ENCODE measurements around the gene HDAC5.
A peak's percentile ranks its signal among the peaks of the same experiment; 100 is the strongest.
"Not testable (repeated sequence)": the region's sequence is repeated elsewhere in the genome, so short reads cannot be mapped to it uniquely, and the experiment has no call there.

The HDAC5 gene

DNA sequence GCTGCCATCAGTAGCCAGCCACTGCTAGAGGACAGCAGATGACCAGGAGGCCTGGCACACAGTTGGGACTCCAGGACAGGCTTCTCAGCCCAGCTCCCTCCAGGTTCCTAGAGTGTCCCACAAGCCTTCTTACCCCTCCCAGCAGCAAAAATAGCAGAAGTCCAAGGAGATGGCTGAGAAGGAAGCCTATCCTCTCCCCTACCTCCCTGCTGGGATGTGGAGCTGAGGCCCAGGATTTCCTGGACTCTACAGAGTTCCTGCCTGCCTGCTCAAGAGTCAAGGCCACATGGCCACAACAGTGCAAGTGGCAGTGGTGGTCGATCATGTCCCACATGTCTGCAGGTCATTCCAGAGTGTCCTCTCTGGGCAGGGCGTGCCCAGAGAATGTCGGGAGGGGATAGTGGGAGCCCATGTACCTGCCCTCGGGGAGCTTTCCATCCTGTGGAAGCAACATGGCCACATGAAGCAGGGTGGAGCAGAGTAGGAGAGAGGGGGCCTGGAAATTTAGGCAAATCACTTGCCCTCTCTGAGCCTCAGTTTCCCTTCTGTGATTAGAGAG lies 10.6 kb upstream of the HDAC5 start:
- DNase-seq (ENCODE audit: low read depth): no peak

GRCh38 chr17:44132275-44132821 lies 8.9 kb upstream of the HDAC5 start:
- no peak for DNase-seq (ENCODE audit: low read depth)

DNA sequence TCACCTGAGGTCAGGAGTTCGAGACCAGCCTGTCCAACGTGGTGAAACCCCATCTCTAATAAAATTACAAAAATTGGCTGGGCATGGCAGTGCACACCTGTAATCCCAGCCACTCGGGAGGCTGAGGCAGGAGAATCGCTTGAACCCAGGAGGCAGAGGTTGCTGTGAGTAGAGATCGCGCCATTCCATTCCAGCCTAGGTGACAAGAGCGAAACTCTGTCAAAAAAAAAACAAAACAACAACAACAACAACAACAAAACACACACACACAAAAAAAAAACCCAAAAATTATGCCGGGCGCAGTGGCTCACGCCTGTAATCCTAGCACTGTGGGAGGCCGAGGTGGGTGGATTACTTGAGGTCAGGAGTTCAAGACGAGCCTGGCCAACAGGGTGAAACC lies 7.9 kb upstream of the HDAC5 start:
- not testable (repeated sequence) for DNase-seq (ENCODE audit: low read depth)

GRCh38 chr17:44130693-44131349 lies 7.4 kb upstream of the HDAC5 start:
- no peak for DNase-seq (ENCODE audit: low read depth)

- no peak for DNase-seq (ENCODE audit: low read depth)
These were observed 4.9 kb upstream of the HDAC5 start for GRCh38 chr17:44128383-44128782.

GRCh38 chr17:44124118-44124438 lies 637 bp upstream of the HDAC5 start:
- DNase-seq (ENCODE audit: low read depth): no peak

GRCh38 chr17:44122816-44123355 lies 555 bp downstream of the HDAC5 start:
- DNase-seq (ENCODE audit: low read depth): peak; percentile 18

DNA sequence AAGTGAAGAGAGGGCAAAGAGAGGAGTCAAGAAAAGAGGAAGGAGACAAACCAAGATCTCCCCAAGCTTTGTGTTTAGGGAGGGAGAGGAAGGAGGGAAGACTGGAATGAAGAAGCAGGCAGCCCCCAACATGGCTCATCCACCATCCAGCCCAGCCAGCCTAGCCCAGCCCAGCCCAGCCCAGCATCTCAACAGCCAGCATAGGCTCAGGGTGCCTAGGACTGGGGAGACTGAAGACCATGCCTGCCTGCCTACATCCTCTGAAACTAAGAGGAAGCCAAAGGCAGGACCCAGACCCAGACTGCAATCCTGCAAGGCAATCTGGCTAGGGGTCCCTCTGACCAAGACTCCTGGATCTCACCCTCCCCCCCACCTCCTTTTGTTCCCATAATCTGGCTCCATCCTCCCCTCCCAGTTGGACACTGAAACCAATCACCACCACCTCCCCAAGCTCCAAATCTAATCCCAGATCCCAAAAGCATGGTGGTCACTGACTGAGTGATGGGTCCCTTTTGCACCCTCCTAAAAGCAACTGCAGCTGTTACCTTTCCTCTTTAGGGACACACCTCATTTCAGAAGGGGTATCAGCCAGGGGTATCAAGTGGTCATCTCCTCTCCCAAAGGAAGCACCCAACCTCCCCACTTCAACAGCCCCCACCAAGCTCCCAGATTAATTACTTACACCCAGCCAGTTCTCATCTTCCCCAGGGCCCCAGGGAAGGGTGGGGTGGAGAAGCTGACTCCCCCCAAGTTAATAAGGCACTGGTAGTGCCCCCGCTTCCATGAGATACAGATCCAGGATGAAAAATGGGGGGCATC lies 1.2 kb downstream of the HDAC5 start:
- DNase-seq (ENCODE audit: low read depth): no peak

DNA sequence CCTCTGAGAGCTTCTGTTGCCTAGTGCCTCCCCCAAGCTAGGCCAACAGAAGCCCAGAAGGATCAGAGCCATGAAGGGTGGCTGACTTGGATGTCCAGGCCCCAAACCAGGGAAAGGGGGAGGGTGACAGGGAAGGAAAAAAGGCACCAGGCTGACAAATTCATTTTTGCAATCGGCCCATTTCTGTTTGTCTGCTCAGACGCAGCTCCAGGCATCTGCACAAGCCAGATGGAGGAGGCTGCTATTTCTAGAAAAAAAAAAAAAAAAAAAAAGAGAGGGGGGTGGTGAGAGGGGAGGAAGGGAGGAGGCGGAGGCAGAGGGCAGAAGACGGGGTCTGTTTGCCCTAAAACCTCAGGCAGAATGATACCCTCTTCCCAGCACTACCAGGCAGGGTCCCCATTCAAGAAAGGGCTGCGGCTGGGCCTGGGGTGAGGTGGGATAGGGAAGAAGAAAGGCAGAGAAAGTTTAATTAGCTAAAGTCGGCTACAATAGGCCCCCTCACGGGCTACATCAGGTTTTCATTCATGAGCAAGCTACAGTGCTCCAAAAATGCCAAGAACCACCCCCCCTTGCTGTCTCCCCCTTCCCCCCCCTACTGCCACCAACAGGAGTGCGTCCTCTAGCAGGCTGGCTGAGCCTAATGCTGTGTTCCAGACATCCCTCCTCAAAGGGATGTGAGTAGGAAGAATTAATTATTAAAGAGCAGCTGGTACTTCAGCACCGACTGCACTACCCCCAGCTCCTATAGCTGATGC lies 2.4 kb downstream of the HDAC5 start:
- no peak for DNase-seq (ENCODE audit: low read depth)

GRCh38 chr17:44120281-44120680 lies 3.2 kb downstream of the HDAC5 start:
- not testable (repeated sequence) for DNase-seq (ENCODE audit: low read depth)

- DNase-seq (ENCODE audit: low read depth): no peak
These were observed 3.6 kb downstream of the HDAC5 start for GRCh38 chr17:44119798-44120197.

GRCh38 chr17:44119062-44119461 lies 4.4 kb downstream of the HDAC5 start:
- no peak for DNase-seq (ENCODE audit: low read depth)

DNA sequence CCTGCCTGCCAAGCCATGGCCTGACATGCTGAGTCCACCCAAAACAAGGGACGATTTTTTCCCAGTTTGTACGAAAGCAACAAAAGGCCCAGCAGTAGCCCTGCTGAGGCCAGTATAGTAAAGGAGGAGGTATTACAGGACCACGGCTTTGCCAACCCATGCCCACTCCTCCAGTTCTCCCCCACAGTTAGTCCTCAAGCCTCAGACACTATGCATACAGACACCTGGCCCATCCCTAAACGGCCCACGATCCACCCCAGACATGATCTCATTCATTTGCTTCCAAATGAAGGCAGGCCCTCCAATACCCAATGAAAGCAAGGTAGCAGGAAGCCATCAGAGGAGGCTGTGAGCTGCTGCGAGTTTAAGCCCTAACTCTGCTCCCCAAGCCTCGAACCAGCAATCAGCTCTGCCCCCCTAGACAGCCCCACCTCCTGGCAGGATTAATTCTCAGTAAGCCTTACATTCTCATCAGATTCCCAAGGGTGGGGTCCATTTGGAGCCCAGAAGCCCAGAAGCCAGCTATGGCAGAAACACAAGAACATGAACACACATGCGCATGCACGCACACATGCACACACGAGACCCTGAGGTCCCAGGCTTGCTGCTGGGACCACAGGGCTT lies 4.9 kb downstream of the HDAC5 start:
- no peak for DNase-seq (ENCODE audit: low read depth)

- no peak for DNase-seq (ENCODE audit: low read depth)
These were observed 6.1 kb downstream of the HDAC5 start for GRCh38 chr17:44117351-44117750.

DNA sequence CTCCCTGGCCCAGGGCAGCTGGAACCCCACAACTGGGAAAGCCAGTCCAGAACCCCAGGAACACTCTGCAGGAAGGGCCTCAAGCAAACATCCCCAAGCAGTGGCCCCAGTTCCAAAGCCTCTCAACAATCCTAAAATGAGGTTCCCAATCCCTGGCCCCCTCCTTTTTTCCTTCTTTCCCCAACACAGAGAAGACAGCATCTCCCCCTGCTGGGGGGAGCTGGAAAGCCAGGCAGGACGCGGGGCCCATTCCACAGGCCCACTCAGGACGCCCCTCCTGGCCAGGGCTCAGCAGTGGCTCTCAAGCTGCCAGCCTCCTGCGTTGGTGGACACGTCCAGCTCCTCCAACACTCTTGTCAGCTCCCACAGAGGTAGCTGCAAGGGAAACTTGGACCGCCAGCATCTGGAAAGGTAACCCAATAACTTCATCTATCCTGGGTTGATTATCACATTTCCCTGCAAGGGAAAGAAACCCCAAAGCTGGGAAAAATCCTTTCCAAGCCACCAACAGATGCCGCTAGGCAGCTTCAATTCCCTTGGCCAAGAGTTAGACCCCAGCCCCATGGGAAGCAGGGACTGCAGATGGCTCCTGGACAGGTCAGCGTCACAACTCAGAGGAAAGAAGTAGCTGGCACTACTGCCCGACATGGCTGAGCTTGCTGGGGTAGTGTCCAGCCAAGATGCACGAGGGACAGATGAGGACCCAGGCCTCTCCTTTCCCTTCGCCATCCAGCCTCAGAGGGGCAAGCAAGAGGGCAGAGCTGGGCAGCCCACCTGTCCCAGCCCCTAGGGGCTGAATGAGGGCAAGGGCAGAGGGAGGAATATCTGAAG lies 7.6 kb downstream of the HDAC5 start:
- DNase-seq (ENCODE audit: low read depth): no peak

GRCh38 chr17:44113868-44114840 lies 9.3 kb downstream of the HDAC5 start:
- DNase-seq (ENCODE audit: low read depth): no peak

DNA sequence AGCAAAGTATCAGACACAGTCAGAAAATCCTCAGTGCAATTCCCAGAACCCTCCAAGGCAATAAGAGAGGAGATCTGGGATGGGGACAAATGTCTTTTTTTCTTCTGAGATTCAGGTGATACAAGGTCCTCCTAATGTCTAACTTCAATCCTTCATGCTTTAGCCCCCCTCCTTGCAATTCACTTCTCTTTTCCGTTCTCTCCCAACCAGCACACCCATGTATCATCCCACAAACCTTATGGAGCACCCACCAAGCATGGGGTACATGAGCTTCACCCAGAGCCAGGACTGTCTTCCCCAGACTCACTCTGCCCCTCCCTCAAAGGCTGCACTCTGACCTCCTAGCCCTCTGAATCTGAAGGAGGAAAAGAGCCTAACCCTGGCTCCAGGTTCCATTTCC lies 10.1 kb downstream of the HDAC5 start:
- no peak for DNase-seq (ENCODE audit: low read depth)

DNA sequence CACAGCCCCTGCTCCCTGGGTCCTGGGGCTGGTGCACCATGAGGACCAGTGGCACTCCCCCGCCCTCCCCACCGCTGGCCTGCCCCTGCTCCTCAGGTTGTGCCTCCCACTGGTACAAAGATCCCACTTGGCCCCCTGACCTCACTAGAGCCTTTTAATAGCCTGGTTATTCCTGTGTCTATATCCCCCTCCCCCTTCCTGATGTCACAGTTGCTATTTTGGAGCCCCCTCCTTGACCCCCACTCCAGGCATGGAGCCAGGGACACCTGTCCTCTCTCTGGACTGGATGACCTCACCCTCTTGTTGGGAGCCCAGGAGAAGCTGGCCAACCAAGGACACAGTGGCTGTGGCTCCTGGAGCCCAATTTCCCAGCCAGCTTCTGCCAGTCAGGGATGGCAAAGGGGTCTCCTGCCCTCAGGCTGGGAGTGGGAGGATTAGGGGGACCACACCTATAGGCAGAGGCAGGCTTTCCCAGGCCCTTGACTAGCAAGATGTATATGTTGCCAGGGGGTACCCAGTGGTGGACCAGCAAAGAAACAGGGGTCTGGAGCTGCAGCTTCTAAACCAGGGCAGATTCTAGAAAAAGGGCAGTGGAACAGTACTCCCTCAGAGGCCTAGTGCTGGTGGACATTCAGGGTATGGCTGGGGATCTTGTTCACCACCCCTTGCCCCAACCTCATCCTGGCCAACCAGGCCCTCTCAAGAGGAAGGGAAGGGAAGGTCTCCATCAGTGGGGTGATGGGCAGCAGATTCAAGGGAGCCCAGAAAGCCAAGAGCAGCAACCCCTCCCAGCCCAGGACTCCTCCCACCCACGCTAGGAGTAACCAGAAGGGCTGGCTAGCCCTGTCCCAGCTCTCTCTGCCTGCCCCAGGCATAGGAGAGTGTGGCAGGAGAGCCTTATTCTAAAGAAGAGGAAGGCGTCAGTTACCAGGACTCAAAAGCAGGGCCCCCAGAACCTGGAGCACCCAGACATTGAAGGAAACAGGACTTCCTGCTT lies 10.9 kb downstream of the HDAC5 start:
- no peak for DNase-seq (ENCODE audit: low read depth)

Measured in activated T-cell treated with anti-CD3 and anti-CD28 coated beads for 1 hour (primary cell).